T-helper 17 cell (primary cell): ENCODE data around the gene SMARCD1. TPM values are rescaled to one million over a fixed set of nuclear protein-coding genes. Genes with fewer than 3 reads are reported as not detected.

Experiments used
- ATAC-seq: fragments of 150-1000 bp; cut with Tn5 transposase; 2 replicates; pipeline ENCODE4 v1.10.0; 2021; ENCODE audit warnings: mild to moderate bottlenecking, moderate library complexity
- DNase-seq, 3 donors: peaks; one replicate each; pipeline versions ENCODE4 v3.0.0 to v3.0.0-alpha.2; 2020 to 2021
- H3K9me3 ChIP-seq: one replicate; pipeline ENCODE4 v1.7.0; 2013; ENCODE audit warnings: low read length, mild to moderate bottlenecking; ENCODE audit not compliant: control insufficient read depth, poor library complexity, severe bottlenecking
- H3K27ac Mint-ChIP-seq: one replicate; pipeline ENCODE4 v1.8.0; 2022; ENCODE audit warnings: mild to moderate bottlenecking, moderate library complexity, mixed read lengths
- H3K27me3 Mint-ChIP-seq: one replicate; pipeline ENCODE4 v1.8.0; 2022; ENCODE audit warnings: mixed read lengths
- H3K36me3 Mint-ChIP-seq: one replicate; pipeline ENCODE4 v1.8.0; 2022; ENCODE audit warnings: low read depth, mixed read lengths
- H3K4me1 Mint-ChIP-seq: one replicate; pipeline ENCODE4 v1.8.0; 2022; ENCODE audit warnings: mild to moderate bottlenecking, mixed read lengths
- H3K4me3 Mint-ChIP-seq: one replicate; pipeline ENCODE4 v1.8.0; 2022; ENCODE audit warnings: mild to moderate bottlenecking, moderate library complexity, mixed read lengths
- total RNA-seq, 4 donors: library from RNA in 2 of 4; stranded (reverse) in 2 of 4; gene quantifications; one replicate each; pipeline ENCODE4 v1.2.3 and lab custom pipeline; 2022 to 2026

The SMARCD1 gene
- total RNA-seq, 2 donors from 2014 or later = 74.0 to 93.6 TPM

- H3K27me3 Mint-ChIP-seq = no peaks in the 10 kb centered on the region
- H3K4me1 Mint-ChIP-seq = peaks cover 13% of the 10 kb centered on the region
- no peak overlapping the region for H3K4me3 Mint-ChIP-seq
- no peak for DNase-seq
- ATAC-seq = no peak
- no peaks in the 10 kb centered on the region for H3K36me3 Mint-ChIP-seq
- no peak overlapping the region for H3K27ac Mint-ChIP-seq
- no peaks in the 10 kb centered on the region for H3K9me3 ChIP-seq
Measured at GRCh38 chr12:50105913-50106450, 20.8 kb downstream of the SMARCD1 start.

- no peaks in the 10 kb centered on the region for H3K9me3 ChIP-seq
- Mint-ChIP-seq H3K27ac (no peak overlapping the region), H3K27me3 (no peaks in the 10 kb centered on the region), H3K4me1 (peaks cover 15% of the 10 kb centered on the region), H3K36me3 (no peaks in the 10 kb centered on the region), H3K4me3 (no peak overlapping the region)
- no peak for DNase-seq
- ATAC-seq = no peak
Measured at GRCh38 chr12:50106907-50107306, 21.8 kb downstream of the SMARCD1 start.

- DNase-seq (no peak), ATAC-seq (no peak)
- no peaks in the 10 kb centered on the region for H3K9me3 ChIP-seq
- Mint-ChIP-seq H3K4me3 (no peak overlapping the region), H3K27ac (no peak overlapping the region), H3K36me3 (peaks cover 4% of the 10 kb centered on the region), H3K27me3 (no peaks in the 10 kb centered on the region), H3K4me1 (peaks cover 19% of the 10 kb centered on the region)
Measured at GRCh38 chr12:50107416-50108268, 22.5 kb downstream of the SMARCD1 start.

- DNase-seq = no peak
- H3K27me3 Mint-ChIP-seq = no peaks in the 10 kb centered on the region
- no peaks in the 10 kb centered on the region for H3K9me3 ChIP-seq
- peaks cover 4% of the 10 kb centered on the region for H3K36me3 Mint-ChIP-seq
- ATAC-seq = no peak
- peaks cover 17% of the 10 kb centered on the region for H3K4me1 Mint-ChIP-seq
- no peak overlapping the region for H3K4me3 Mint-ChIP-seq
- peak overlapping the region; percentile 81 for H3K27ac Mint-ChIP-seq
Measured at GRCh38 chr12:50109319-50109718, 24.2 kb downstream of the SMARCD1 start.

GRCh38 chr12:50110127-50110761 lies 25.1 kb downstream of the SMARCD1 start:
- no peak for DNase-seq
- H3K9me3 ChIP-seq = no peaks in the 10 kb centered on the region
- Mint-ChIP-seq H3K36me3 (peaks cover 7% of the 10 kb centered on the region), H3K4me3 (peak overlapping the region; percentile 71), H3K27me3 (no peaks in the 10 kb centered on the region), H3K27ac (peak overlapping the region; percentile 81), H3K4me1 (peaks cover 20% of the 10 kb centered on the region)
- no peak for ATAC-seq

- no peaks in the 10 kb centered on the region for H3K9me3 ChIP-seq
- H3K27me3 Mint-ChIP-seq = no peaks in the 10 kb centered on the region
- H3K4me3 Mint-ChIP-seq = peak overlapping the region; percentile 99
- H3K36me3 Mint-ChIP-seq = peaks cover 7% of the 10 kb centered on the region
- peaks cover 22% of the 10 kb centered on the region for H3K4me1 Mint-ChIP-seq
- ATAC-seq (no peak), DNase-seq (no peak)
- H3K27ac Mint-ChIP-seq = peak overlapping the region; percentile 97
Measured at GRCh38 chr12:50110762-50111351, 25.7 kb downstream of the SMARCD1 start.

GRCh38 chr12:50111395-50111692 lies 26.2 kb downstream of the SMARCD1 start:
- no peaks in the 10 kb centered on the region for H3K9me3 ChIP-seq
- ATAC-seq (no peak), DNase-seq (no peak)
- Mint-ChIP-seq H3K4me1 (peaks cover 24% of the 10 kb centered on the region), H3K27ac (peak overlapping the region; percentile 97), H3K27me3 (no peaks in the 10 kb centered on the region), H3K36me3 (peaks cover 7% of the 10 kb centered on the region), H3K4me3 (peak overlapping the region; percentile 99)

GRCh38 chr12:50111693-50112455 lies 26.7 kb downstream of the SMARCD1 start, which contains the start of gene COX14:
Gene COX14, plus strand, starts transcription at chr12:50112236. Its CDS starts 7,808 bp downstream, at chr12:50120044.
- no peaks in the 10 kb centered on the region for H3K9me3 ChIP-seq
- H3K4me3 Mint-ChIP-seq = peak within 1 kb of the TSS; percentile 99
- H3K27me3 Mint-ChIP-seq = no peaks in the 10 kb centered on the region
- peak; percentile 87 for ATAC-seq
- H3K36me3 Mint-ChIP-seq = peaks cover 7% of the 10 kb centered on the region
- DNase-seq = peak; percentile 96 to 98 (median 98)
- H3K27ac Mint-ChIP-seq = peak within 1 kb of the TSS; percentile 97
- peaks cover 25% of the 10 kb centered on the region for H3K4me1 Mint-ChIP-seq

GRCh38 chr12:50112456-50113218 lies 27.5 kb downstream of the SMARCD1 start:
- peak overlapping the region; percentile 97 for H3K27ac Mint-ChIP-seq
- H3K36me3 Mint-ChIP-seq = peaks cover 7% of the 10 kb centered on the region
- no peaks in the 10 kb centered on the region for H3K27me3 Mint-ChIP-seq
- H3K4me3 Mint-ChIP-seq = peak overlapping the region; percentile 99
- DNase-seq = no peak
- ATAC-seq = no peak
- peaks cover 28% of the 10 kb centered on the region for H3K4me1 Mint-ChIP-seq
- H3K9me3 ChIP-seq = no peaks in the 10 kb centered on the region

- H3K9me3 ChIP-seq = no peaks in the 10 kb centered on the region
- ATAC-seq = no peak
- Mint-ChIP-seq H3K27me3 (no peaks in the 10 kb centered on the region), H3K36me3 (peaks cover 10% of the 10 kb centered on the region), H3K27ac (peak overlapping the region; percentile 90), H3K4me3 (peak overlapping the region; percentile 41), H3K4me1 (peaks cover 30% of the 10 kb centered on the region)
- DNase-seq = no peak
Measured at GRCh38 chr12:50117057-50117622, 32.0 kb downstream of the SMARCD1 start.

GRCh38 chr12:50119387-50119786 lies 34.2 kb downstream of the SMARCD1 start:
- DNase-seq = no peak
- H3K36me3 Mint-ChIP-seq = peaks cover 6% of the 10 kb centered on the region

GRCh38 chr12:50120521-50120920 lies 35.4 kb downstream of the SMARCD1 start:
- Mint-ChIP-seq H3K4me1 (peaks cover 30% of the 10 kb centered on the region), H3K27ac (no peak overlapping the region), H3K27me3 (no peaks in the 10 kb centered on the region), H3K4me3 (no peak overlapping the region), H3K36me3 (peaks cover 4% of the 10 kb centered on the region)
- no peaks in the 10 kb centered on the region for H3K9me3 ChIP-seq
- DNase-seq (no peak), ATAC-seq (no peak)

More at GRCh38 chr12:50119387-50119786, 34.2 kb downstream of the SMARCD1 start:
- no peak for ATAC-seq
- H3K9me3 ChIP-seq = no peaks in the 10 kb centered on the region
- Mint-ChIP-seq H3K4me1 (peaks cover 29% of the 10 kb centered on the region), H3K27ac (no peak overlapping the region), H3K27me3 (no peaks in the 10 kb centered on the region), H3K4me3 (no peak overlapping the region)
